NCI-H2196 (cell line): ENCODE results near the gene VRTN.
A peak's percentile ranks its signal among the peaks of the same experiment; 100 is the strongest.
"Not testable (repeated sequence)": the region's sequence is repeated elsewhere in the genome, so short reads cannot be mapped to it uniquely, and the experiment has no call there.

Experiments
- DNase-seq: peaks from one replicate; lab custom pipeline; 2025; ENCODE audit not compliant: unreplicated experiment; lab: John Stamatoyannopoulos, UW

VRTN gene

GRCh38 chr14:74348735-74349463, 628 bp downstream of the VRTN start:
- no peak for DNase-seq

GRCh38 chr14:74349757-74350156, 1.5 kb downstream of the VRTN start:
- DNase-seq: no peak

- DNase-seq: no peak
Observed at GRCh38 chr14:74350211-74350927, 2.1 kb downstream of the VRTN start.

- no peak for DNase-seq
Observed at GRCh38 chr14:74350928-74351323, 2.7 kb downstream of the VRTN start.

GRCh38 chr14:74356892-74357575, 8.8 kb downstream of the VRTN start:
- no peak for DNase-seq

GRCh38 chr14:74357585-74357984, 9.3 kb downstream of the VRTN start:
- no peak for DNase-seq

GRCh38 chr14:74358176-74358829, 10.0 kb downstream of the VRTN start:
- no peak for DNase-seq

GRCh38 chr14:74360163-74360562, 11.9 kb downstream of the VRTN start:
- DNase-seq: no peak

- DNase-seq: peak; percentile 80
Observed at GRCh38 chr14:74362361-74362915, 14.2 kb downstream of the VRTN start.

GRCh38 chr14:74364271-74364880, 16.1 kb downstream of the VRTN start:
- no peak for DNase-seq

GRCh38 chr14:74368026-74368425, 19.8 kb downstream of the VRTN start:
- DNase-seq: no peak

- DNase-seq: no peak
Observed at GRCh38 chr14:74368441-74368840, 20.2 kb downstream of the VRTN start.

GRCh38 chr14:74377976-74378690, 29.9 kb downstream of the VRTN start:
- no peak for DNase-seq

GRCh38 chr14:74380172-74380571, 31.9 kb downstream of the VRTN start:
- DNase-seq: no peak

- DNase-seq: no peak
Observed at GRCh38 chr14:74380845-74381244, 32.6 kb downstream of the VRTN start.

GRCh38 chr14:74381571-74381970, 33.3 kb downstream of the VRTN start:
- not testable (repeated sequence) for DNase-seq

GRCh38 chr14:74382231-74382630, 34.0 kb downstream of the VRTN start:
- DNase-seq: no peak

GRCh38 chr14:74389980-74390379, 41.7 kb downstream of the VRTN start:
- DNase-seq: no peak

- not testable (repeated sequence) for DNase-seq
Observed at GRCh38 chr14:74390505-74390904, 42.2 kb downstream of the VRTN start.

- DNase-seq: no peak
Observed at GRCh38 chr14:74391479-74391878, 43.2 kb downstream of the VRTN start.
